GM19452 (cell line): Measurements from ENCODE around the gene NCAN.

Experiments used
- ATAC-seq: cut with Tn5 transposase; IDR thresholded peaks from one replicate; pipeline ENCODE4 v1.9.1; 2021; ENCODE audit not compliant: unreplicated experiment

NCAN gene

GRCh38 chr19:19258589-19259338 lies 47.0 kb downstream of the NCAN start:
- no peak for ATAC-seq

DNA sequence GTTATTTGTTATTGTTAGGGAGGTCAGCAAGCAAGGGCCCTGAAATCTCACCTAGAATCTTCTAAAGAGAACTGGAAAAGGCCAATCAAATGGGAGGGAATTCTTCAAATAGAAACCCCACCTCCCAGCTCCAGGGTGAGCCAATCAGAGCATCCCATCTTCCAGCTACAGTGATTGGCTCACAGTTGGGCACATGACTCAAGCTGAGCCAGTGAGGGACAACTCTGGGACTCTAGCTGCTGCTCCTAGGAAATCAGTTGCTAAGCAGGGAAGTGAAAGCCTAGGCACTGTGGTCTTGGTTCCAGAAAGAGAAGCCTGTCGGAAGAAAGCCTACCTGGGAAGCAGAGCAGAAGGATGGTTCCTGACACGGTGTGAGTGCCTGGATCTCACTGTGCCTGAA lies 48.0 kb downstream of the NCAN start:
- ATAC-seq: no peak

GRCh38 chr19:19260417-19261214 lies 48.9 kb downstream of the NCAN start:
- no peak for ATAC-seq

DNA sequence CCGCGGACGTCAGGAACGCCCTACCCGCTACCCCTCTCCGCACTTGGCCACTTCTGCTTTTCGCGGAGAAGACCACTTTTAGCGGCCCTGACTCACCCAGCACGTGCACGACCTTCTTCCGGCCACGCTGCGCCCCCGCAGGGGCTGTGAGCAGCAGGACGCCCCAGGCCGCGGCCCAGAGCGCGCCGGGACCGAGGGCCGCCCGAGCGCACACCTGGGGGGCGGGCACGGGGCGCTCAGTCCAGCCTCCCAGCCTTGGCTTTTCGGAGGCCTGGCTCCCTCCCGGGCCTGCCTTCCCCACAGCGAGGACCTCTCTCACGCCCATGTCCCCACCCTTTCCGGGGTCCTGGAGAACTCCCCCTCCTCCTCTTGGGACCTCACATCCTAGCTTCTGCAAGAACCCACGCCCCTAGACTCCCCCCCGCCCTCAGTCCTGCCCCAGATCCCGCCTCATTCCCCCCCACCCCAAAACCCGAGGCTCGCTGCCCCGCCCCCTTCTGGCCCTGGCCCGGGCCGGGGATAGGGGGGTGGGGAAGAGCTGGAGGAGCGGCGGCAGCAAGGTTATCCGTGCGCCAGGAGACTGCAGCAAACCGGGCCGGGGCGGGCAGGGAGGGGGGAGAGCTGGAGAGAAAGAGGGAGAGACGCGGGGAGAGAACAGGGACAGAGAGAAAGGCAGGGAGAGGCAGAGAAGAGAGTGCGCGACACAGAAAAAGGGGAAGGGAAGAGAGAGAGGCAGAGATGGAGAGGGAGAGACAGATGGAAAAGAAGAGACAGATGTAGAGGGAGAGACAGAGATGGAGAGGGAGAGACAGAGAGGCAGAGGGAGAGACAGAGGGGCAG lies 49.8 kb downstream of the NCAN start:
- no peak for ATAC-seq

DNA sequence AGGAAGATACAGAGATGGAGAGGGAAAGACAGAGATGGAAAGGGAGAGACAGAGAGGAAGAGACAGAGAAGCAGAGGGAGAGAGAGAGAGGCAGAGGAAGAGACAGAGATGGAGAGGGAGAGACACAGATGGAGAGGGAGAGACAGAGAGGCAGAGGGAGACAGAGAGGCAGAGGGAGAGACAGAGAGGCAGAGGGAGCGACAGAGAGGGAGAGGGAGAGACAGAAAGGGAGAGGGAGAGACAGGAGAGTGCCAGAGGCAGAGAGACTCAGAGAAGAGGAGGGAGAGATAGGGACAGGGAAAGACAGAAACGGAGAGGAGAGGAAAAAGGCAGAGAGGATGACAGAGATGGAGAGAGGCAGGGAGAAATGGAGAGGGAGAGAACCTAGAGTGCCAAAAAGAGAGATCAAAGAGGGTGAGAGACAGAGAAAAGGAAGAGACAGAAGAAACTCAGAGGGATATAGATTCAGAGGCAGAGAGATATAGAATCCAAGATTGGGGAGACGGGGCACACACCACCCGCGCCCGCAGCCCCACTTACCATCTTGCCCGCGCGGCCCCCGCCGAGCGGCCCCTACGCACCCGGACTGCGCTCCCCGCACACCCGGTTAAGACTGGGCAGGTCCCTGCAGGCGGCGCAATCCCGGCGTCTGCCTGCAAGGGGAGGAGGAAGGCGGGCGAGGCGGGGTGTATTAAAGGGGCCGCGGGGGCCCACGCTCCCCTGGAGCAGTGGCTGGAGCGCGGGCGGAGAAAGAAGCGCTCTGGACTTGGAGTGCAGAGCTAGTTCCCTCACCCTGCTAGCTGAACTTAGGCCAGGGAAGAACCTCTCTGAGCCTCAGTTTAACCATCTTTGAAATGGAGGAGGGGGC lies 50.7 kb downstream of the NCAN start:
- ATAC-seq: no peak

GRCh38 chr19:19263886-19264487 lies 52.2 kb downstream of the NCAN start:
- no peak for ATAC-seq

DNA sequence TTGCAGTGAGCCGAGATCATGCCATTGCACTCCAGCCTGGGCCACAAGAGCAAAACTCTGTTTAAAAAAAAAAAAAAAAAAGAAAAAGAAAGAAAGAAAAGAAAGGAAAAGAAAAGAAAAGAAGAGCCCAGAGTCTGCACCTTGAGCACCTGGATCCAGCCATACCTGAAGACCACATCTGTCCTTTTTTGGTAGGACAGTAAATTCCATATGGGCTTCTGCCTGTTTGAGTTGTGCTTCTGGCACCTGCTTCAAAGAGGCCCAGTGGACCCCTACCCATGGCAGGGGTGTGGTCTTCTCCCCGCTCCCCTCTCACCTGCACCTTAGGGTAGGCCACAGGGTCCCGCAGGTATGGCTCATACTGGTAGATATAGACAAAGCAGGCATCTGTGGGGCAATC lies 55.5 kb downstream of the NCAN start:
- ATAC-seq: no peak

DNA sequence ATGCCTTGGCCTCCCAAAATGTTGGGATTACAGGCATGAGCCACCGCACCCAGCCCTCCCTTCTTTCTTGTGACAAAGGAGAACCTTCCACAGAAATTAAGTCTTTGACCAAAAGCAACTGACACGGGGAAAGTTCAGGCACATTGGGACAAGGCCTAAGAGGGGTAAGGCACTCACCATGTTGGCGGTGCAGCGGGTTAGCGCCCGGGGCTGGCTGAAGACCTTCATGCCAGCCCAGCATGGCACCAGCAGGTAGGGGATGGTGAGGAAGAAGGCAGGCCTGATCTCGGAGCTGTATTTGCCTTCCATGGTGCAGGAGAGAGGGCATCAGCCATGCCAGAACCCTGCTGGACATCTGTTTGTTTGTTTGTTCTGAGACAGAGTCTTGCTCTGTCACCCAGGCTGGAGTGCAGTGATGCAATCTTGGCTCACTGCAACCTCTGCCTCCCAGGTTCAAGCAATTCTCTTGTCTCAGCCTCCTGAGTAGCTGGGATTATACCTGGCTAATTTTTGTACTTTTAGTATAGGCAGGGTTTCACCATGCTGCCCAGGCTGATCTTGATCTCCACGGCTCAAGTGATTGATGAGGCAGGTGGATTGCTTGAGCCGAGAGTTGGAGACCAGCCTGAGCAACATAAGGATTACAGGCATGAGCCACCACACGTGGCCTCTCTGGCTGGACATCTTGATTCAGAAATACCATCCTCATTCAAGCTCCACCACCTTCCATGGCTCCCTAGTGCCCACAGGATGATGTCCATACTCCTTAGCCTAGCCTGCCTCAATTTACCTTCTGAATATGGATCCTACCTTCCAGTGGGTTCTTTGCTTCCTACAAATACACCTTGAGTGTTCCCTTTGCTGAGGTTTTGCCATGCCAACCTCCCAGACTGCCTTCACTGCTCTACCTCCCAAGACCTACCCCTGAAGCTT lies 57.0 kb downstream of the NCAN start:
- ATAC-seq: no peak

DNA sequence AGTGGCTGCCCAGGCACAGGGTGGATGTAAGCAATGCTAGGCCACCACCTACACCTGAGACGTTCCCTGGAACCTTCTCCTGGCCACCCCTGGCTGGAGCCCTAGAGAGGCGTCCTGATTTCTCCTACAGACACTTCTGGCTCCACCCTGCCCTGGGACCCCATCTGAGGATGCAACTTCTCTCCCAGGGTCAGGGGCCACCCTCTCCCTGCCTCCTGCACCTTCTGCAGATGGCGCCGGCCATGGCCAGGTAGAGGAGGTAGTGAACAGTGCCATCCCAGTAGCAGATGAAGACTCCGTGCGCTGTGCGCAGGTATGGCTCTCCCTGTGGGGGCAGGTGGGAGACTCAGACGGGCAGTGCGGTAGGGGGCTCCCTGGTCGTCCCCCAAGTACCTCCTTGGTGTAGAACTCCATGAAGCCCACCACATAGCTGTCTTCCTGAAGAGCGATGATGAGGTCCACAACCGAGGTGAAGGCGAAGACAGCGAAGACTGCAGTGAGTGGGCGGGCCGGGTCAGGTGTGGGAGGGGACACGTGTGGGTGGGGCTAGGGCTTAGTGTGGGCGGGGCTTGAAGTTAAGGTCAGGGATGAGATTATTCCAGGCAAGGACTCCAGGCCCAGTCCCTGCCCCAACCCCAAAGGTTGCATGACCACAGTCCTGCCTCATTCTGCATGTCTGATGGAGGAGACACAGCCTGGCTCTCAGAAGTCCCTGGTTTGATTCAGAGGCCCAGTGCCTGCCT lies 58.4 kb downstream of the NCAN start:
- no peak for ATAC-seq

DNA sequence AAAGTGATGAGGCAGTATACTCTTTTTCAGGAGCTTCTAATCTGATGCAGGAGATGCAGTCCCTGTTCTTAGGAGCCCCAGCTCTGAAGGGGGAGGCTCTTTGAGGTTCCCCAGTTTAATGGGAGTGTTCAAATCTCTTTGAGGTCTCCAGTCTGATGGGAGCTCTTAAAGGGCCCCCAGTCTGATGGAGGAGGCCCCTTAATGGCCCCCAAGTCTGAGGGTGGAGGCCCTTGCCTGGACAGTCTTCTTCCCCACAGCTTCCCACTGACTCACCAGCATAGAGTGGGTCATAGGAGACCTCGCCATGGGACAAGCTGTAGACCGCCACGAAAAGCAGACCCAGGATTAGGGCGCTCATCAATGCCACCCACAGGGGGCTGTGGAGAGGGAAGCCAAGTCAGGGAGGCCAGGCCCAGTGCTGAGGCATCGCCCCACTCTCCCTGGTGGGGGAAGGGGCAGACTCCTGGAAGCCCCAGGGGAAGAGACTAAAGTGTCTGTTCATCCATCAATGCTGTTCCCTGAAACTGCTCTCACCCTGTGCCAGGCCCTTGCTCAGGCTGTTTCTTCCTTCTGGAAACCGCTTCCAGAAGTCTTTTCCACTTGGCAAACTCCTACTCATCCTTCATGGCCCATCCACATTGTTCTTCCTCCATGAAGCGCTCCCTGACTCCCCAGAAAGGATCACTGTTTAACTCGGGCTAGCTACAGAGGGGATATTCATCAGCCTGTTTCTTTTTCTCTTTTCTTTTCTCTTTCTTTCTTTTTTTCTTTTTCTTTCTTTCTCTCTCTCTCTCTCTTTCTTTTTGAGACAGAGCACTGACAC lies 59.2 kb downstream of the NCAN start:
- ATAC-seq: no peak

DNA sequence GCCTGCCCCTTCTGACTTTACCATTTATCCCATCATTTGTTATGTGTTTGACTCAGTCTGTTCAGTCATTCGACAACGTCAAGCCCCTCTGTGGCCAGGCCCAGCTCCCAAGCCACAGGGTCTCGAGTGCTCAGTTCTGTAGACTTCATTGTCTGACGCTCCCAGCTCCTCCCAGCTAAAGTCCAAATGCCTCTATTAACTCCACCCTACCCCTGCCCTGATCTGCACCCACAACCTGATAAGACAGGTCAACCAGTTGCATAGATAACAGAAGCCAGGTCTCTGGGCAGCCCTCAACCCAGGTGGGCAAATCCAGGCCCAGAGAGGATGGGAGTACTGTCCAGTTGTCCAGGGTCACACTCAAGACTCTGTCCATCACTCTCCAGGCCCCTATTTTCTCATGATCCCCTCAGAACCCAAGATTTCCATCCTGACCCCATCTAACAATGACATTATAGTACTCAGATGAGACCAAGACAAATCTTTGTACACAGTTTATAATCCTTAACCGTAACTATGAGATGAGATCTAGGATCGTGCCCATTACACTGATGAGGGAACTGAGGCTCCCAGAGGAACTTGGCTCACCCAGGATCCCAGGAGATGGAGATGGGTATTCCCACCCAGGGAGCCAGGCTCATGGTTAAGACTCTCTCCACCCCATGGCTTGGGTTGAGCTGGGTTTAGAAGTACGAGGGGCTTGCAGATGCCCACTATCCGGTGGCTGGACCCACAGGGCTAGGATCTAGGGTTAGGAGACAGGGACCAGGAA lies 60.3 kb downstream of the NCAN start:
- ATAC-seq: no peak

DNA sequence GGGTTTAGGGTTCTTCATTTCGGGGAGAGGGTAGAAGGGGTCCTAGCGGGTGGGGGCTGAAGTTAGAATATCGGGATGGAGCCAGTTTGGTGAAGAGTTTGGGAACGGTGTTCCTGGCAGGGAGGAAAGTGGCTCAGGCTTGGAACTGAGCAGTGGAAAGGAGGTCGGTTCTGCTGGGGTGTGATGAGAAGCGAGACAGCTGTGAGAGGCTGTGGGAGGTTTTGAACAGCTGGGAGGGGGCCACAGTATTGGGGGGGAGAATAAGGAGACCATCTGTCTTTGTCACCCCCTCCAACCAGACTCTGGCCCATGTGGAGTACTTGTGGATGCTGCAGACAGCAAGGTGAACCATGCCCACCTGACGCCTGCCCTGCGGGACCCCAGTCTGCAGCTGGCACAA lies 62.4 kb downstream of the NCAN start:
- ATAC-seq: no peak

- ATAC-seq: no peak
Measured at GRCh38 chr19:19274716-19275565, 63.2 kb downstream of the NCAN start.

DNA sequence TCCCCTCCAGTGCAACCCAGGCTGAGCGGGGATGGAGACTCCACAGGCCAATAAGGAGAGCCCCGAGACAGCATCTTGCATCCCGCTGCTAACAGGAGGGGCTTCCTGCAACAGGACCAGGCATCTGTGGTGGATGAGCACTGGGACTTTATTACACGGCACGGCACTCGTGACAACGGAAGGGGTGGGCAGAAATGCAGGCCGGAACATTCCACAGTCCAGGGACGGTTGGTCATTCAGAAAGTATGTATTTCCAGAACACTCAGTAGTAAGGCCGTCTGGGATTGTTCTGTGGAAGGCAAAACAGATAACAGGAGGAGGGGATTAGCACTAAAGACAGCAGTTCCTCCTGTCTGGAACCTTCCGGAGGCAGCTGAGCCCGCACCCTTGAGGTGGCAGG lies 64.6 kb downstream of the NCAN start:
- no peak for ATAC-seq

DNA sequence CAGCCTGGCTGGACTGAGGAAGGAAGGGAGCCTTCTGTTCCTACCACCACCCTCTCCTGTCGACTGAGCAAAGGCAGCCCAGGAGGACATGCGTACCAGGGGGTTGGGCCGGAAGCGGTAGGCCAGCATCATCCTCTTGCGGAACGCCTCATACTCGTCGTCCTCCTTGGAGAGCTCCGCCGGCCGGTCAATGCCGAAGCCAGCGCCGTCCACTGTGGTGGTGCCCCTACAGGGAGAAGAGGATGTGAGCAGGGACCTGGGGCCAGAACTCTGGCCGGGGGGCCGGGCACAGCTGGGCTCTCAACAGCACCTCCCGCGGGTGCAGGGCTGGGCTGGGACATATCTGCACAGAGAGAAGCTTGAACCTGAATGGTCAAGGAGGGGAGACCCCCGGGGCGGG lies 65.1 kb downstream of the NCAN start:
- no peak for ATAC-seq

DNA sequence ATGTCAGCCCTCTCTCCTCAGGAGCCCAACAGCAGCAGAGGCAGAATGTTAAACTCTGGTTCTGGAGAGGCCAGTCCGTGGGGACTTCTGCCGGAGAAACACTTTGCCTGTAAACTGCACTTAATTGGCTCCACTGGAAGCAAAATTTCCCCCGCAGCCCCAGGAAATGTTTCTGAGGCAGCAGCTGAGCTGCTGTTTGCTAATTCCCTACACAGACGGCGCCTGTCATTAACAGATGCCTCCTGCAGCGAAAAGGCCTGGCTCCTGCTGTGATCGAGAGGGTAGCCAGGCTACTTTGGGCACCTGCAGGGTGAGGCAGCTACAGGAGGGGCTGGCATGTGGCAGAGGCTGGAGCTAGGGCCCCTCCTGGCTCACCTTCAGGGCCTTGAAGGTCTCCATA lies 66.6 kb downstream of the NCAN start:
- ATAC-seq: no peak
